ENCODE data around the gene ANKFN1.

Gene ANKFN1

DNA sequence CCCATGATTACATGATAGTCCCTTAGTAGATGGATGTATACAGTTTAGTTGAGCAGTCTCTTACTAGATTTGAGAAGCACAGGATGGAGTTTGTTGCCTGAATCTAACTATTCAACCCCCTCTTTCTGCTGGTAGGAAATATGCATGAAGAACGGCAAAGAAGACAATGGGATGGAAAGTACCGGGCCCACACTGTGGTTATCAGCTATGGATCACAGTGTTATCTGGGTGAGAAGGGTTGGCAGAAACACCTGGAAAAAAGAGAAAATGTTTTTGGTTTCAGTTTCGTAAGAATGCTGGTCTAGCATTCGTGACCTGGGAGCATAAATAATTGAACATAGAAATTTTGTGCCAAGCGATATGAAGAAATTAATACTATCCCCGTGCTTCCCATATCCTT lies 53.1 kb downstream of the ANKFN1 start:
- TF ChIP-seq, protein P1, sequence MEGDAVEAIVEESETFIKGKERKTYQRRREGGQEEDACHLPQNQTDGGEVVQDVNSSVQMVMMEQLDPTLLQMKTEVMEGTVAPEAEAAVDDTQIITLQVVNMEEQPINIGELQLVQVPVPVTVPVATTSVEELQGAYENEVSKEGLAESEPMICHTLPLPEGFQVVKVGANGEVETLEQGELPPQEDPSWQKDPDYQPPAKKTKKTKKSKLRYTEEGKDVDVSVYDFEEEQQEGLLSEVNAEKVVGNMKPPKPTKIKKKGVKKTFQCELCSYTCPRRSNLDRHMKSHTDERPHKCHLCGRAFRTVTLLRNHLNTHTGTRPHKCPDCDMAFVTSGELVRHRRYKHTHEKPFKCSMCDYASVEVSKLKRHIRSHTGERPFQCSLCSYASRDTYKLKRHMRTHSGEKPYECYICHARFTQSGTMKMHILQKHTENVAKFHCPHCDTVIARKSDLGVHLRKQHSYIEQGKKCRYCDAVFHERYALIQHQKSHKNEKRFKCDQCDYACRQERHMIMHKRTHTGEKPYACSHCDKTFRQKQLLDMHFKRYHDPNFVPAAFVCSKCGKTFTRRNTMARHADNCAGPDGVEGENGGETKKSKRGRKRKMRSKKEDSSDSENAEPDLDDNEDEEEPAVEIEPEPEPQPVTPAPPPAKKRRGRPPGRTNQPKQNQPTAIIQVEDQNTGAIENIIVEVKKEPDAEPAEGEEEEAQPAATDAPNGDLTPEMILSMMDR (IDR thresholded peaks at IDR 0.05; ENCODE audit: low read depth, low read length) = no peak
- no peak overlapping the region for H3K4me3 ChIP-seq (ENCODE audit: low read depth, low read length)

DNA sequence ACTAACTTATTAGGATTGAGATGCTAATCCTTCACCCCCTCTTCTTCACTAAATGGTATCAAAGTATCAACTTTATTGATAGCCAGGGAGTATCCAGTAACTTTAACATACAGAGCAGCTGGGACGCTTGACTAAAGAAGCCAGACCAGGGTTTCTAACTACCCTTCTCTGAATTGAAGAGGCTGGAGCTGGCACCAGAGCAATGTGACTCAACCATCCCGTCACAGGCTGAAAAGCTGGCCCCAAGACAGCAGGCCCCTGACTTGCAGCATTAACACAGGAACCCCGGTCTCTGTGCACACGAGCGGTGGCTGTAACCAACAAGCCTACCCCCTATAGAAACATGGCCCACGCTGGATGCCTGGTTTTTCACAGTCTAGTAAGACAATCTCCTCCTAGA lies 59.8 kb downstream of the ANKFN1 start:
- TF ChIP-seq, protein P1 (IDR thresholded peaks at IDR 0.05; ENCODE audit: low read depth, low read length) = no peak
- no peak overlapping the region for H3K4me3 ChIP-seq (ENCODE audit: low read depth, low read length)

DNA sequence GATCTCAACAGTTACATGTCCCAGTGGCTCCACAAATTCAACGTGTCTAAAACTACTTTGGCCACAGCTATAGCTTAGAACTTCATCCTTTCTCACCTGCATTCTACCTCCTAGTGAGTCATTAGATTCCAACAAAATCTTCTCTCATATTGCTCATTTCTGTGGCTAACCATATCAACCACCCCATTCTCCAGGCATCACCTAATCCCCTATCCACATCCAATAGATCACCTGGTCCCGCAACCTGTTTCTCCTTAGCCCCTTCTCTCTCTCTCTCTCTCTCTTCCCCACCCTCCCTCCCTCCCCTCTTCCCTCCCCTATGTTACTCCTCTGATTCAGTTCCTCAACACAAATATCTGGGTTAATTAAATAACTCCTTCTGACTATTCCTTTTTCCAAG lies 64.6 kb downstream of the ANKFN1 start:
- TF ChIP-seq, protein P1 (IDR thresholded peaks at IDR 0.05; ENCODE audit: low read depth, low read length) = no peak
- no peak overlapping the region for H3K4me3 ChIP-seq (ENCODE audit: low read depth, low read length)

DNA sequence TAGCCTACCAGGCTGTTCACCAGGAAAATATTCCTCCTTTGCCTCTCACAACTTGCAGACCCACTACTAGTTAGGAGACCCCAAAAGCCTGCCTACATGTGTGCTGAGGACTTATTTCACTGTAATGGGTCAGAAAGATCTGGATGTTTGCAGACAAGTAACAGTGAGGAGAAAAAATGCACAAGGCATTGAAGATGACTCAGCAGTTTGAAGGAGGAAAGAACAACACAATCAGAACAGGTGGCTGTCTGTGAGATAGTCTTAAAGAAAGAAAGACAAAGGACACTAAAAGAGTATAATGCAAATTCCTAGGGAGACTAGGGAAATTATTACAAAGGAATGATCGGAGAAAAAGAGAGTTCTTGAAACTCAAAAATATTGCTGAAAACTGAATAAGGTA lies 69.0 kb downstream of the ANKFN1 start:
- TF ChIP-seq, protein P1 (IDR thresholded peaks at IDR 0.05; ENCODE audit: low read depth, low read length) = no peak
- H3K4me3 ChIP-seq (ENCODE audit: low read depth, low read length) = no peak overlapping the region

DNA sequence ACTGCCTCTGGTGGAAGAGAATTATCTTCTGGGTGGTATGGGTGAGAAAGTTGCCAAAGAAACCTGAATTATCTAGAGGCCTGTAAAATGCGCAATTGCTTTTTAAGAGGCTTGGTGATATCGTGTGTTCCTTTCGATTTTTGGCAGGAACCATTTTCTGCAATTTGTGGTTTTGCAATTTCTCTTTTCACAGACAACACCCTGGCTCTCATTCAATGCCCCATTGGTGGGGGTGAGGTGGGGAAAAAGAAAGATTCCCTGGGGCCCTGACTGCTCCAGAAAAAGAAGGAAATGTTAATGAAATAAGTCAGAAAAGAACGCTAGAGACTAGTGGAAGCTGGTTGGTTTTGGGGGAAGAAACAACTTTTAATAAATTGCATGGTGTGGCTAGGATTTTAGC lies 77.4 kb downstream of the ANKFN1 start:
- H3K4me3 ChIP-seq (ENCODE audit: low read depth, low read length) = no peak overlapping the region
- TF ChIP-seq, protein P1 (IDR thresholded peaks at IDR 0.05; ENCODE audit: low read depth, low read length) = no peak

DNA sequence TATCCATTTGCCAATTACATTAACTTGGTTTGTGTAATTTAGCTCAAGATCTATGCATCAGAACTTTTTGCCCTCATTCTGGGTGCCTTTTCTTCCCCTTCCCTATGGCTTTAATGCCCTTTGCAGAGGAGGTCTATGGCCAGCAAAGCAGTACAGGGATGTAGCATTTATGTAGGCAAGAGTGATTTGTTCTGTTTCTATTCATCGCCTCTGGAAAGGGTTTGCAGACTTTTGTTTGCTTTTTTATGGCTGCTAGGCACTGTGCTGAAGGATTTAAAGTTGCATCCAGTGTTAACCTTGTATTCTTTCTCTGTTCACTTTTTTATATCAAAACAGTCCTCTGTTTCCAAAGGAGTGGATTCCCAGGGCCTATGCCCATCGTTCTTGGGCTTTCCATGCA lies 78.0 kb downstream of the ANKFN1 start:
- no peak overlapping the region for H3K4me3 ChIP-seq (ENCODE audit: low read depth, low read length)
- TF ChIP-seq, protein P1 (IDR thresholded peaks at IDR 0.05; ENCODE audit: low read depth, low read length) = no peak

DNA sequence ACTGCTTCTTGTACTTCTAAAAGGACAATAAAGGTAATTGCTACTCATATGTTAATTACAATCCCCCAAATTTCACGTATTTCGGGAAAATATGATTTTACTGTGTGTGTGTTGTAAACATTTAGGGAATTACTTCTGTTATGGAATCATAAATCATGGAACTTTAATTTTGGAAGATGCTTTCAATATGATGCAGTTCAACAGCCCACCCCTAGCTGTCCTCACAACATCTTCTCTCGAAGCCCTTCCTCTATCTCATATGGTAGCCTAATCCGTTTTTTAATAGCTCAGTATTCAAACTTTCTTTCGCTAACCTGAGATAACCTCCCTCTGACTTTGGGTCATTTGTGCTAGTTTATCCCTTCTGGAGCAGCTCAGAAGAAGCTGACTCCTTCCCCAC lies 78.4 kb downstream of the ANKFN1 start:
- TF ChIP-seq, protein P1 (IDR thresholded peaks at IDR 0.05; ENCODE audit: low read depth, low read length) = peak; percentile 26
- H3K4me3 ChIP-seq (ENCODE audit: low read depth, low read length) = no peak overlapping the region

Measured in WI38 (cell line).